Neural cell (in vitro differentiated cells): Measurements from ENCODE around the gene SLC24A3. TPM values are rescaled to one million over a fixed set of nuclear protein-coding genes. Genes with fewer than 3 reads are reported as not detected.

Source experiments
- H2AFZ ChIP-seq: fragments of 200-600, 300-800 bp; sonication (generic), shearing (Covaris generic); 2 replicates; pipeline ENCODE4 v1.6.0; 2014; ENCODE audit warnings: low read depth, mild to moderate bottlenecking, antibody characterized with exemption, low read length, moderate library complexity
- H3F3A ChIP-seq: fragments of 200-600 bp; shearing (Covaris generic); 2 replicates; pipeline ENCODE4 v1.6.1; 2016; ENCODE audit warnings: mild to moderate bottlenecking, moderate library complexity, mixed read lengths, antibody characterized with exemption, low read length; ENCODE audit not compliant: insufficient read depth, poor library complexity, severe bottlenecking
- H3K27ac ChIP-seq: fragments of 200-600, 300-800 bp; sonication (generic), shearing (Covaris generic); 2 replicates; pipeline ENCODE4 v1.5.1; 2014; ENCODE audit warnings: mild to moderate bottlenecking, low read length, moderate library complexity
- H3K27me3 ChIP-seq: fragments of 300-800, 200-600 bp; sonication (generic), shearing (Covaris generic); 2 replicates; pipeline ENCODE4 v1.6.0; 2014; ENCODE audit warnings: mild to moderate bottlenecking, low read depth, low read length, moderate library complexity; ENCODE audit not compliant: insufficient read depth
- H3K36me3 ChIP-seq: fragments of 300-800, 200-600 bp; sonication (generic), shearing (Covaris generic); 2 replicates; pipeline ENCODE4 v1.5.1; 2014; ENCODE audit warnings: mild to moderate bottlenecking, antibody characterized with exemption, low read length, moderate library complexity; ENCODE audit not compliant: insufficient read depth
- H3K4me2 ChIP-seq: fragments of 300-800, 200-600 bp; sonication (generic), shearing (Covaris generic); 2 replicates; pipeline ENCODE4 v1.6.0; 2014; ENCODE audit warnings: mild to moderate bottlenecking, low read length
- H3K4me3 ChIP-seq: fragments of 300-800, 200-600 bp; sonication (generic), shearing (Covaris generic); 2 replicates; pipeline ENCODE4 v1.5.1; 2014; ENCODE audit warnings: mild to moderate bottlenecking, low read length, moderate library complexity
- H3K79me2 ChIP-seq: fragments of 200-600 bp; shearing (Covaris generic); replicated peaks from 2 replicates; pipeline ENCODE4 v1.6.0; 2014; ENCODE audit warnings: mild to moderate bottlenecking, low read length, moderate library complexity; ENCODE audit not compliant: insufficient read depth
- H3K9ac ChIP-seq: fragments of 300-800, 200-600 bp; sonication (generic), shearing (Covaris generic); 2 replicates; pipeline ENCODE4 v1.6.1; 2016; ENCODE audit warnings: mild to moderate bottlenecking, low read length, mixed read lengths
- H3K9me2 ChIP-seq: fragments of 200-600 bp; shearing (Covaris generic); 2 replicates; pipeline ENCODE4 v1.6.1; 2016; ENCODE audit warnings: mild to moderate bottlenecking, low read length, mixed read lengths; ENCODE audit not compliant: insufficient read depth
- H3K9me3 ChIP-seq: fragments of 200-600, 300-800 bp; sonication (generic), shearing (Covaris generic); 2 replicates; pipeline ENCODE4 v1.6.1; 2016; ENCODE audit warnings: mild to moderate bottlenecking, mixed run types, low read length, moderate library complexity, mixed read lengths
- H4K20me1 ChIP-seq: fragments of 200-600 bp; shearing (Covaris generic); 2 replicates; pipeline ENCODE4 v1.6.1; 2016; ENCODE audit warnings: mild to moderate bottlenecking, mixed run types; ENCODE audit not compliant: insufficient read depth
- CTCF ChIP-seq: fragments of 450-650 bp; IDR thresholded peaks from 2 replicates; pipeline ENCODE4 v1.5.1; 2014; ENCODE audit warnings: antibody characterized with exemption, mild to moderate bottlenecking, moderate library complexity; ENCODE audit not compliant: poor library complexity, severe bottlenecking
- EP300 ChIP-seq: fragments of 450-650 bp; conservative IDR thresholded peaks from 2 replicates; pipeline ENCODE4 v1.6.1; 2014; ENCODE audit warnings: antibody characterized with exemption, mild to moderate bottlenecking, moderate library complexity; ENCODE audit not compliant: poor library complexity, severe bottlenecking
- EZH2 ChIP-seq: fragments of 200-600, 300-800 bp; shearing (Covaris generic), sonication (generic); IDR thresholded peaks from 2 replicates; pipeline ENCODE4 v1.6.1; 2014; ENCODE audit warnings: antibody characterized with exemption, low read length, borderline replicate concordance, mild to moderate bottlenecking; ENCODE audit not compliant: insufficient read depth, poor library complexity, severe bottlenecking
- MXI1 ChIP-seq: fragments of 450-650 bp; conservative IDR thresholded peaks from 2 replicates; pipeline ENCODE4 v1.6.1; 2014; ENCODE audit warnings: antibody characterized with exemption, mild to moderate bottlenecking; ENCODE audit not compliant: poor library complexity, severe bottlenecking
- POLR2AphosphoS5 ChIP-seq: IDR thresholded peaks from 2 replicates; pipeline ENCODE4 v1.6.1; 2012
- RAD21 ChIP-seq: fragments of 450-650 bp; conservative IDR thresholded peaks from 2 replicates; pipeline ENCODE4 v1.6.1; 2014; ENCODE audit warnings: antibody characterized with exemption, mild to moderate bottlenecking, moderate library complexity
- REST ChIP-seq: IDR thresholded peaks from 2 replicates; pipeline ENCODE4 v1.6.1; 2012; ENCODE audit warnings: borderline replicate concordance
- SMC3 ChIP-seq: fragments of 450-650 bp; conservative IDR thresholded peaks from 2 replicates; pipeline ENCODE4 v1.6.1; 2014; ENCODE audit warnings: antibody characterized with exemption, mild to moderate bottlenecking, moderate library complexity; ENCODE audit not compliant: poor library complexity
- TAF1 ChIP-seq: IDR thresholded peaks from 2 replicates; pipeline ENCODE4 v1.6.1; 2012; ENCODE audit warnings: low read depth
- polyA plus RNA-seq: library from polyadenylated mRNA; depleted of rRNA; stranded (reverse); fragments of >200 nt; gene quantifications from 2 replicates; pipeline ENCODE4 v1.2.3, GENCODE V29; 2014

Gene SLC24A3
- polyA plus RNA-seq, 1 donor from 2014 or later: 6.5 TPM

GRCh38 chr20:19317237-19318069 is 105.0 kb downstream of the SLC24A3 start:
- no peak overlapping the region for H3K27ac ChIP-seq
- TF ChIP-seq REST: no peak
- no peak for TF ChIP-seq MXI1
- no peak for TF ChIP-seq RAD21
- TF ChIP-seq EP300: no peak
- no peak for TF ChIP-seq SMC3
- TF ChIP-seq POLR2AphosphoS5: no peak
- TF ChIP-seq EZH2: no peak
- no peak for TF ChIP-seq CTCF
- TF ChIP-seq TAF1: no peak

GRCh38 chr20:19318610-19319009 is 106.2 kb downstream of the SLC24A3 start:
- Histone ChIP-seq H3K9me2 (no peaks in the 10 kb centered on the region), H3K9ac (no peak overlapping the region), H2AFZ (no peak overlapping the region)

More at GRCh38 chr20:19317237-19318069, 105.0 kb downstream of the SLC24A3 start:
- Histone ChIP-seq H3K79me2 (no peaks in the 10 kb centered on the region), H3K4me3 (no peak overlapping the region), H3K9ac (no peak overlapping the region), H3K36me3 (no peaks in the 10 kb centered on the region), H3K27me3 (no peaks in the 10 kb centered on the region), H3K4me2 (no peak overlapping the region), H3K9me3 (no peaks in the 10 kb centered on the region), H3K9me2 (no peaks in the 10 kb centered on the region), H2AFZ (no peak overlapping the region), H4K20me1 (no peaks in the 10 kb centered on the region), H3F3A (no peaks in the 10 kb centered on the region)

More at GRCh38 chr20:19318610-19319009, 106.2 kb downstream of the SLC24A3 start:
- Histone ChIP-seq H3K36me3 (no peaks in the 10 kb centered on the region), H3K79me2 (no peaks in the 10 kb centered on the region), H3K4me2 (no peak overlapping the region), H3K4me3 (no peak overlapping the region), H3F3A (no peaks in the 10 kb centered on the region), H3K9me3 (no peaks in the 10 kb centered on the region), H3K27me3 (no peaks in the 10 kb centered on the region), H3K27ac (no peak overlapping the region), H4K20me1 (no peaks in the 10 kb centered on the region)
- TF ChIP-seq POLR2AphosphoS5 (no peak), TAF1 (no peak)
